ENCODE results near the gene ANKRD50.

ANKRD50 gene

DNA sequence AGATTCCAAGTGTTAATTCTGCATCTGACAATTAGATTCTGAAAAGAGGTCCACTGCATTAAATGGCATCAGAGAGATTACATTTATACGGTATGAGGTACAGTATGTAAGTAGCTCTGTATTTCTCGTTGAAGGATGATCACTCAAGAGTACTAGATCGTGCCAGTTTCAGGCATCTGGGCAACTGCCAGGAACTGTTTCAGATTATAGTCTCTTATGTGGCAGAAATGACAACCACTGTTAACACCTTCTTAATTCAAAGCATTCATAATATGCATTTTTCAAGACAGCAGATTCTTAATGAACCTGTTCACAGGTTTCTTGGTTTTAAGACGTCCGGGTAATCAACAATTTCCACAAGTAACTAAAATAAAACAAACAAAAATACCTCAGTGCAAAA, 1.6 kb downstream of the ANKRD50 start:
- Histone ChIP-seq H3K9me3 (ENCODE audit: control insufficient read depth, insufficient read depth, low read length) (no peaks in the 10 kb centered on the region), H3K36me3 (ENCODE audit: control insufficient read depth, low read length) (no peaks in the 10 kb centered on the region), H3K4me3 (ENCODE audit: low read length) (peak overlapping the region; percentile 80), H3K27ac (ENCODE audit: low read depth, low read length) (no peak overlapping the region), H3K4me2 (ENCODE audit: low read length) (peak overlapping the region; percentile 65), H3K9me2 (replicated peaks; ENCODE audit: control insufficient read depth, low read length) (no peaks in the 10 kb centered on the region), H3K4me1 (ENCODE audit: control insufficient read depth, low read length) (peaks cover 27% of the 10 kb centered on the region), H3K27me3 (ENCODE audit: control insufficient read depth, low read length) (no peaks in the 10 kb centered on the region), H4K20me1 (ENCODE audit: control insufficient read depth, insufficient read depth, low read depth, low read length) (no peaks in the 10 kb centered on the region), H3K79me2 (ENCODE audit: control insufficient read depth, low read length) (peaks cover 3% of the 10 kb centered on the region; the same call in 1 of the 2 replicates), H3F3A (ENCODE audit: control insufficient read depth, insufficient read depth) (peaks cover 9% of the 10 kb centered on the region)
- TF ChIP-seq CTCF (IDR thresholded peaks at IDR 0.05; ENCODE audit: low read depth, low read length, poor library complexity, severe bottlenecking), result no peak
- no peak for TF ChIP-seq EZH2phosphoT487 (IDR thresholded peaks at IDR 0.05; ENCODE audit: borderline replicate concordance, low read length)

- Histone ChIP-seq H3K9me3 (ENCODE audit: control insufficient read depth, insufficient read depth, low read length) (no peaks in the 10 kb centered on the region), H3K79me2 (ENCODE audit: control insufficient read depth, low read length) (peaks cover 3% of the 10 kb centered on the region; the same call in 1 of the 2 replicates), H4K20me1 (ENCODE audit: control insufficient read depth, insufficient read depth, low read depth, low read length) (no peaks in the 10 kb centered on the region), H3K27ac (ENCODE audit: low read depth, low read length) (no peak overlapping the region), H3K9me2 (replicated peaks; ENCODE audit: control insufficient read depth, low read length) (no peaks in the 10 kb centered on the region), H3K4me2 (ENCODE audit: low read length) (peak overlapping the region; percentile 65; the same call in 1 of the 2 replicates), H3K36me3 (ENCODE audit: control insufficient read depth, low read length) (no peaks in the 10 kb centered on the region), H3K4me3 (ENCODE audit: low read length) (no peak overlapping the region; the same call in 1 of the 2 replicates), H3K4me1 (ENCODE audit: control insufficient read depth, low read length) (peaks cover 27% of the 10 kb centered on the region), H3F3A (ENCODE audit: control insufficient read depth, insufficient read depth) (peaks cover 9% of the 10 kb centered on the region), H3K27me3 (ENCODE audit: control insufficient read depth, low read length) (no peaks in the 10 kb centered on the region)
- TF ChIP-seq EZH2phosphoT487 (IDR thresholded peaks at IDR 0.05; ENCODE audit: borderline replicate concordance, low read length), result no peak
- no peak for TF ChIP-seq CTCF (IDR thresholded peaks at IDR 0.05; ENCODE audit: low read depth, low read length, poor library complexity, severe bottlenecking)
Observed at GRCh38 chr4:124710015-124710741, 2.4 kb downstream of the ANKRD50 start.

DNA sequence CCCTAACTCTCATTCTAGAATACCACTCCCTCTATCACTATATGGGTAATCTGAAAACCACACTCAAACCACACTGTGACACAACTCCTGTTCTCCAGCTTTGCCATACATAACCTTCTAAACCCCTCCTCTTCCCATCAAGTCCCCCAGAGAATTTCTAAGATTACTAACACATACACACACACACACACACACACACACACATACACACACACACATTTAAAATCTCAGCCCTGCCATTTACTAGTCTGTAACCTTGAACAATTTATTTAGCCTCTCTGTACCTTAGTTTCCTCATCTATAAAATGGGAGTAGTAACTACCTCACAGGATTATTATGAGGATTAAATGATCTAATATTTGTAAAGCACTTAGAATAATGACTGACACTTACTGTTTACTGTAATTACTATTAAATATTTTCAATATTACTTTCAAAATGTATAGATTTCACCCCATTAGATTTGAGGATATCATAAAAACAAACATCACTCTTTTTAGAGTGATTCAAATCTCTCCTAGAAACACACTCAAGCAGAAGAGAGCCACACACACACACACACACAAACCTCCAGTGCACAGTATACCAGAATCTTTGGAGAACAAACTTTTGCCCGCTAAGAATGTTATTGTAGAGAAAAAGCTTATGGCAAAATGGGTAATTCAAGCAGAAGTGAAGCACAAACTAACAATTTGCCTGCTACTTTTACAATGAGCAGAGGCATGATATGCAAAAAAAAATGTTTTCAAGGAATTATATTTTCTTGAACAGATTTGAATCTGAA, 3.8 kb downstream of the ANKRD50 start:
- no peak for TF ChIP-seq CTCF (IDR thresholded peaks at IDR 0.05; ENCODE audit: low read depth, low read length, poor library complexity, severe bottlenecking)
- TF ChIP-seq EZH2phosphoT487 (IDR thresholded peaks at IDR 0.05; ENCODE audit: borderline replicate concordance, low read length), result no peak
- H3K36me3 ChIP-seq (ENCODE audit: control insufficient read depth, low read length), result no peaks in the 10 kb centered on the region
- no peak overlapping the region for H3K4me2 ChIP-seq (ENCODE audit: low read length)
- no peaks in the 10 kb centered on the region for H3K9me2 ChIP-seq (replicated peaks; ENCODE audit: control insufficient read depth, low read length)
- no peak overlapping the region for H3K4me3 ChIP-seq (ENCODE audit: low read length)
- no peak overlapping the region for H3K27ac ChIP-seq (ENCODE audit: low read depth, low read length)
- H3K4me1 ChIP-seq (ENCODE audit: control insufficient read depth, low read length), result peaks cover 34% of the 10 kb centered on the region
- no peaks in the 10 kb centered on the region for H3K9me3 ChIP-seq (ENCODE audit: control insufficient read depth, insufficient read depth, low read length)
- no peaks in the 10 kb centered on the region for H3K27me3 ChIP-seq (ENCODE audit: control insufficient read depth, low read length)
- H3F3A ChIP-seq (ENCODE audit: control insufficient read depth, insufficient read depth), result peaks cover 8% of the 10 kb centered on the region
- peaks cover 3% of the 10 kb centered on the region; the same call in 1 of the 2 replicates for H3K79me2 ChIP-seq (ENCODE audit: control insufficient read depth, low read length)
- no peaks in the 10 kb centered on the region for H4K20me1 ChIP-seq (ENCODE audit: control insufficient read depth, insufficient read depth, low read depth, low read length)
